T-helper 22 cell (primary cell): ENCODE results near the gene ZBTB34.

Experiments
- DNase-seq: peaks from one replicate; pipeline ENCODE4 v3.0.0-alpha.2; 2020; ENCODE audit warnings: low read depth

The ZBTB34 gene

GRCh38 chr9:126926364-126926763 lies 65.9 kb downstream of the ZBTB34 start:
- no peak for DNase-seq

GRCh38 chr9:126927419-126927818 lies 67.0 kb downstream of the ZBTB34 start:
- no peak for DNase-seq

- DNase-seq = no peak
These were observed 72.5 kb downstream of the ZBTB34 start for GRCh38 chr9:126932871-126933321.

GRCh38 chr9:126933334-126933980 lies 73.0 kb downstream of the ZBTB34 start:
- no peak for DNase-seq

GRCh38 chr9:126934441-126934840 lies 74.0 kb downstream of the ZBTB34 start:
- DNase-seq = no peak
